Activated T-helper 1 cell treated with anti-CD3 and anti-CD28 coated beads, Interleukin-12 subunit alpha, Interleukin-12 subunit beta, Interleukin-2, Interleukin-4 antibody, amounts not matched to agents 30 ng/mL and 10 ng/mL and 1 ng/mL, durations not matched to agents 14 hours and 24 hours and 36 hours (primary cell): ENCODE results near the gene KAZN. TPM values are rescaled to one million over a fixed set of nuclear protein-coding genes. Genes with fewer than 3 reads are reported as not detected.

Source experiments
- DNase-seq: peaks from one replicate; pipeline ENCODE4 v3.0.0; 2021; ENCODE audit warnings: low spot score
- H3K27ac Mint-ChIP-seq: one replicate; pipeline ENCODE4 v1.8.0; 2021; ENCODE audit warnings: mild to moderate bottlenecking, mixed read lengths
- H3K27me3 Mint-ChIP-seq: one replicate; pipeline ENCODE4 v1.8.0; 2022; ENCODE audit warnings: mild to moderate bottlenecking, moderate library complexity, mixed read lengths; ENCODE audit not compliant: insufficient read depth
- H3K36me3 Mint-ChIP-seq: one replicate; pipeline ENCODE4 v1.8.0; 2021; ENCODE audit warnings: low read depth, mixed read lengths
- H3K4me1 Mint-ChIP-seq: one replicate; pipeline ENCODE4 v1.8.0; 2021; ENCODE audit warnings: low read depth, mixed read lengths
- H3K4me3 Mint-ChIP-seq: one replicate; pipeline ENCODE4 v1.8.0; 2021; ENCODE audit warnings: mild to moderate bottlenecking, moderate library complexity, mixed read lengths
- H3K9me3 Mint-ChIP-seq: one replicate; pipeline ENCODE4 v1.8.0; 2021; ENCODE audit warnings: mixed read lengths
- intact Hi-C: fragments of 100-400 bp; cut with micrococcal nuclease; formaldehyde crosslinking; loops from one replicate; pipeline ENCODE4 v1.15.1; 2024
- total RNA-seq: library from RNA; stranded (reverse); gene quantifications from 2 replicates; pipeline ENCODE4 v1.2.3, GENCODE V29; 2022

The KAZN gene
- total RNA-seq, 1 donor from 2014 or later, result 0.54 TPM

DNA sequence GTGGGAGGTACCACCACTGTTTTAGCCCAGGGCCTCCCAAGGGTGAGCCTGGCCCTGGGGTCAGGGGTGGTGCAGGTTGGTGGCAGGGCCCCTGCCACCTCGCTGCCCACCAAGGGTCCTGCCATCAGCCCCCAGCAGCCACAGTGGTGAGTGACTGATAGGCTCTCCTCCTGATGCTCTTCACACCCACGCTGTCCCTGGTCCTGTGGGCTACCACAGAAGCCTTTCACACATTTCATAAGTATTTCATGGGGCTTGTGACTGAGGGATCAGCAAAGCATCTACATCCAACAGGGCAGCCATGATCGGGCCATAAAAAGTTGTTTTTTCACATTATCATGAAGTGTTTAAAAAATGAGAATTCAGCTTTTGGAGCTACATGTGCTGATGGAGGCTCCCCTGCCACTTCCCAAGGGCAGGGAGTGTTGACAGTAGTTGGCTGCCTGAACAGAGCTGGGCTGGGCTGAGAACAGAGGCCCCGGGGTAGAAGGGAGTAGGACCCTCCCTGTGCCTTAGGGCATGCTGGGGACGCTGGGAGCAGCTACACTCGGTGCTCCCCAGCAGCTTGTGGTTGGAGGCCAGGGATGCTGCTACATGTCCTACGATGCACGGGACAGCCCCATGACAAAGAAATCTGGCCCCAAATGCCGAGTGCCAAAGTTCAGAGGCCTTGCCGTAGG, 482.0 kb downstream of the KAZN start:
- H3K4me1 Mint-ChIP-seq, result no peaks in the 10 kb centered on the region
- H3K4me3 Mint-ChIP-seq, result no peak overlapping the region
- H3K27me3 Mint-ChIP-seq, result peaks cover 2% of the 10 kb centered on the region
- intact Hi-C loops, result no loop called here
- DNase-seq, result no peak
- no peak overlapping the region for H3K27ac Mint-ChIP-seq
- no peaks in the 10 kb centered on the region for H3K36me3 Mint-ChIP-seq
- H3K9me3 Mint-ChIP-seq, result no peaks in the 10 kb centered on the region

DNA sequence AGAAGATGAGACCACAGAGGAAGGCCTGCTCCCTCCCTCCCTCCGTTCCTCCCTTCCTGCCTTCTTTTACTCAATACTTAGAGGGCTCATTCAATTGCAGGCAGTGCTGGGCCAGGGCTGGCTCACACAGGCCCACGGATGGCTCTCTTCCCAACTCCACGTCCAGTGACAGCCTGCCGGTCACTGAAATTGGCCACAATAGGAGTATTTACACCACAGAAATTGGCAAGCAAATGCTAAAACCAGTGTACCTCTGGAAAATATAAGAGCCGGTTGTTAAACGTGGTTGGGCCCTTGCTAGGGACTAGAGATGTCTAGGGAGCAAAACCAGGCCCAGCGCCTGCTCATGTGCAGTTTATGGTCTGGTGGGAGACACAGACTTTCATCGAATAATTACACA, 482.6 kb downstream of the KAZN start:
- no peak for DNase-seq
- no peak overlapping the region for H3K4me3 Mint-ChIP-seq
- H3K27me3 Mint-ChIP-seq, result peaks cover 2% of the 10 kb centered on the region
- intact Hi-C loops, result no loop called here
- no peak overlapping the region for H3K27ac Mint-ChIP-seq
- H3K36me3 Mint-ChIP-seq, result no peaks in the 10 kb centered on the region
- no peaks in the 10 kb centered on the region for H3K9me3 Mint-ChIP-seq
- H3K4me1 Mint-ChIP-seq, result no peaks in the 10 kb centered on the region

DNA sequence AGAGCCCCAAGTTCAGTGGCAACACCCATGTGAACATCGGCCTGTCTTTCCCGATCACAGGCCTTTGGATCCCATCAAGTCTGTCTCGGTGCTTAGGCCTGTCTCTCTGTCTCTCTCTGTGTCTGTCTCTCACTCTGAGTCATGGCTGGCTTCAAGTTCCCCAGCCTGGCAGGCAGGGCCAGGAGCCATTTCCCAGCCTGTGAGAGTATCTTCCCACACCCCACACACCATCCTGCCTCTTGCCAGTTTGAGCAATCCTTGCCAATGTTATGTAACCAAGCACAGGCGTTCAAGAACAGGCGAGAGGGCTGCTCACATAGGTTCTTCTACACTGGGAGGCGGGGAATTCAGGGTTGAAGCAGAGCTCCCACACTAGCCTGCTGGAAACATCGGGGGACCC, 485.1 kb downstream of the KAZN start:
- Mint-ChIP-seq H3K9me3 (no peaks in the 10 kb centered on the region), H3K4me3 (no peak overlapping the region), H3K36me3 (no peaks in the 10 kb centered on the region), H3K4me1 (no peaks in the 10 kb centered on the region), H3K27ac (no peak overlapping the region), H3K27me3 (peaks cover 2% of the 10 kb centered on the region)
- intact Hi-C loops, result no loop called here
- no peak for DNase-seq

DNA sequence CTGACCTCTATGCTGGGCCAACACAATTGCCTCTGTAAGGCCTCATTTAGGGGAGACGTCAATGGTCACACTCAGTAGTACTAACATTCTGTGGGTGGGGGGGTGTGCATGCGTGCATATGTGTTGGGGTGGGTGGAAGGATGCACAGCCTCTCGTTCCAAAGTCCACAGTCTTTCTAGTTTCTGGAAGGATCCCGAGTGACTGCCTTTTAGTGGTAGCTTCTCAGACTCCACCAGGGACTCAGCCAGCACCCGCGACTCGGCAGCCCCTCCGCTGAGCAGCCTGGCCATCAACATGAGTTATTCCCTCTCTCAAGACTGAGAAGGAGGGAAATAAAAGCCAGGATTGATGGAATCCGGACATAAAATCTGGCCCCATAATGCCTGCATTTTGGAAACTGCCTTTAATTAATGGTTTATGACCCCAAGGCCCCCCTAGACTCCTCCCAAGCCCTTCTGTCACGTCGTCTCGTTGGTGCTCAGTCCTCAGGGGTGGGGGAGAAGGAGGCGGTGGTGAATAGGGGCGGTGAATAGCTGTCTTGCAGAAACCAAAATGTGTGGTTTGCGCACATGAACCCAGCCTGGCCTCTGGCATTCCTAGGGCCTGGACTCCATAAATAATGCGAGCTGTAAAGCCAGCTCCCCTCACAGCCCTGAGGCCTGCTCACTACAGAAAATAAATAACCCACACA, 489.9 kb downstream of the KAZN start:
- H3K27ac Mint-ChIP-seq, result no peak overlapping the region
- no peaks in the 10 kb centered on the region for H3K9me3 Mint-ChIP-seq
- no peaks in the 10 kb centered on the region for H3K36me3 Mint-ChIP-seq
- H3K4me1 Mint-ChIP-seq, result no peaks in the 10 kb centered on the region
- DNase-seq, result no peak
- H3K4me3 Mint-ChIP-seq, result no peak overlapping the region
- peaks cover 23% of the 10 kb centered on the region for H3K27me3 Mint-ChIP-seq
- intact Hi-C loops, result no loop called here

DNA sequence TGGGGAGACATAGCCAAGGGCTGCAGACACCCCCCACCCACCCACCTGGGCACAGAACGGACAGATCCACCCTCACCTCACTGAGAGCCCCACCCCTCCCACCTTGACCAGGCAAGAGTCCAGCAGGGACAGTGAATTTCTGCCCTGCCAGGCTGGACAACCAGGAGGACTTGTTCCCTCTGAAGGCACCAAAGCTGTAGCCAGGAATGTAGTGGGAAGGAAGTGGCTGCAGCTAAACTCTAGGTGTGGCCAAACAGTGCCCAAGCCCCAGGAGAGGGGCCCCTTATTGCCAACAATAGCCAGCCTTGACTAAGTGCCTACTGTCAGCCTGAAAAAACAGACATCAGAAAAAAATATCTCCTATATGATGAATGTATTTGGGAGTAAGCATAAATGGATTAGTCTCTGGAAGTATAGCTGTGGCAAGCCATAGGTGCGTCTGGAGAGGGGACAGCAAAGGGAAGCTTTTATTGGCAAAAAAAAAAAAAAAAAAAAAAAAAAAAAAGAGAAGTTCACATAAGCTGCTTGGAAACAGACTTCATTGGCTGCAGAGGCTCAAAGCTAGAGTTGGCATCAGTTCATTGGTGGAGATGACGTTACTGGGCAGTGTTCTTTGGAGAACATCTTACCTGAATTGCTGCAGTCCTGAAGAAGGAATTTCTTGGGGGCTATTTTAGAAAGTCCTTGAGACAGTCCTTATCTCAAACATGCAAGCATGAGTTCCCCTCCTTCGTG, 490.9 kb downstream of the KAZN start:
- intact Hi-C loops, result no loop called here
- Mint-ChIP-seq H3K36me3 (no peaks in the 10 kb centered on the region), H3K27ac (no peak overlapping the region), H3K4me3 (no peak overlapping the region), H3K4me1 (no peaks in the 10 kb centered on the region), H3K9me3 (no peaks in the 10 kb centered on the region), H3K27me3 (peaks cover 23% of the 10 kb centered on the region)
- DNase-seq, result no peak

DNA sequence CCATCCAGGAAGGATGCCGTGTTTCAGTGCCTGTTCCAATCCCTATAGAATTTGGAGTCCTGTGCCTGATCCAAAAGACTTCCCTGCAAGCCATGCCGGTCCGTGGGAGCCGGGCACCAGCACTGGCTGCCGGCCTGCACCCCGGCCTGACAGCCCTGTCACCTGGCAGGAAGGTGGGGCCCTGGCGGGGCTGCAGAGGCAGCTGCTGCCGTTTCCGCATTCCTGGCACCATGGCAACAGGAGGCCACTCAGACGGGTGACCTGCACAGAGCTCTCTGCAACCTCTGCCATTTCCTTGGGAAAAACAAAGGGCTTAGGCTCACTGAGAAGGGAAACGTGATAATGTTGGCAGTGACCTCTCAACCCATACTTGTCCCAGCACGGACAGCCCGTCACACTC, 491.9 kb downstream of the KAZN start:
- H3K36me3 Mint-ChIP-seq, result no peaks in the 10 kb centered on the region
- H3K4me1 Mint-ChIP-seq, result no peaks in the 10 kb centered on the region
- no peak overlapping the region for H3K4me3 Mint-ChIP-seq
- intact Hi-C loops, result no loop called here
- peaks cover 21% of the 10 kb centered on the region for H3K27me3 Mint-ChIP-seq
- H3K9me3 Mint-ChIP-seq, result no peaks in the 10 kb centered on the region
- DNase-seq, result no peak
- no peak overlapping the region for H3K27ac Mint-ChIP-seq

DNA sequence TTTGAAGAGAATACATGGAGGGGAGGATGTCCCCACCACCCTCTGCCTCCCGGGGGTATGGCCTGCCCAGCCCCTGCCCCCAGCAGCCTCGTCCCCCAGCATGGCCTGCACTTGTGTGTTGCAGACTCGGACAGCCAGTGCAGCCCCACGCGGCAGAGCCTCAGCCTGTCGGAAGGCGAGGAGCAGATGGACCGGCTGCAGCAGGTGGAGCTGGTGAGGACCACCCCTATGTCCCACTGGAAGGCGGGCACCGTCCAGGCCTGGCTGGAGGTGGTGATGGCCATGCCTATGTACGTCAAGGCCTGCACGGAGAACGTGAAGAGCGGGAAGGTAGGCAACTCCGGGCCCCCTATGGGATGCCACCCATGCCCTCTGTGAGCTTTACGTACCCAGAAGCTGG, 495.6 kb downstream of the KAZN start:
- no peaks in the 10 kb centered on the region for H3K9me3 Mint-ChIP-seq
- intact Hi-C loops, result no loop called here
- no peak for DNase-seq
- no peak overlapping the region for H3K27ac Mint-ChIP-seq
- peaks cover 20% of the 10 kb centered on the region for H3K27me3 Mint-ChIP-seq
- no peak overlapping the region for H3K4me3 Mint-ChIP-seq
- no peaks in the 10 kb centered on the region for H3K4me1 Mint-ChIP-seq
- no peaks in the 10 kb centered on the region for H3K36me3 Mint-ChIP-seq

DNA sequence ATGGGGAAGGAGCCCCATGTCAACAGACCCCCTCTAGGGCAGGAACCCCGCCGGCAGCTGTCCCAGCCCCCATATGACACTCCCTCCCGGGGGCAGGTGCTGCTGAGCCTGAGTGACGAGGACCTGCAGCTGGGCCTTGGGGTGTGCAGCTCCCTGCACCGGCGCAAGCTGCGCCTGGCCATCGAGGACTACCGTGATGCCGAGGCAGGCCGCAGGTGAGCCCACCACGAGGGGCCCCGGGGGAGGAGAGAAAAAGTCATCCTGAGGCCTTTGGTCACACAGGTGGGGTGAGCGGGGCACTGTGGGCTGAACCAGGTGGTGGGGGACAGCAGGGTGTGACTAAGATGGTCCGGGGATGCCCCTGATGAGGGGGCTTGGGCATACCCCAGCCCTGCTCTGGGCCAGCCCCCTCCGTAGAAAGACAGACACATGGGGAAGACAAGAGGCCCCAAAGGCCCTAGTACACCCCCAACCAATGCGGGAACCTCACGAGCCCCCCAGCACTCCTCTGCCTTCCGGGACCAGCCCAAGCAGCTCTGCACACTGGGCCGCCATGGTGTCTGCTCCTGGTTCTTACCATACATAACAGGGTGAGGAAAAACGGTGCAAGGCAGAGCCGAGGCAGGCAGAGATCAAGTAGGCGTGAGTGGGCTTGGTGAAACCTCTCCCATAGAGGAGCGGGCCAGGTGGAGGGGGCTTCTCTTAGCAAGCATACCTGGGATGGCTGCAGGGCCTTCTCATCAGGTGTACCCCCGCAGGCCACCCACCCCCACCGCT, 496.4 kb downstream of the KAZN start:
- intact Hi-C loops, result no loop called here
- Mint-ChIP-seq H3K36me3 (no peaks in the 10 kb centered on the region), H3K27me3 (peaks cover 18% of the 10 kb centered on the region), H3K9me3 (no peaks in the 10 kb centered on the region), H3K27ac (no peak overlapping the region), H3K4me3 (no peak overlapping the region), H3K4me1 (no peaks in the 10 kb centered on the region)
- DNase-seq, result no peak

DNA sequence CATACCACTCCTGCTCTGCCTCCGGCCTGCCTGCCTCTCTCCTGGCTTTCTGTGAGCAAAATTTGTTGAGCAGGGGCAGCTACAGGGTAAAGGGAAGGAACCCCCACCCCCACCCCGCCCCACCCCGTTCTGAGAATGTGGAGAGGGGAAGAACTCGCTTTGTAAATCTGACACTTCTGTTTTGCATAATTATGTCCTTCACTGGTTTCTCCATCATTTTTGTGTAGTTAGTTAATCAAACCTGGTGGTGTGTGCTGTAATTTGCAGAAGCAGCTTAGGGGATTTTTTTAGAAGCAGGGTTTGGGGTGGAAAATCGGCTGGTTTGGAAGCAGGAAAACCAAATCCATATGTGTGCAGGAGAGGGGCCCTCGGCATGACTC, 497.0 kb downstream of the KAZN start:
- Mint-ChIP-seq H3K4me3 (no peak overlapping the region), H3K36me3 (no peaks in the 10 kb centered on the region), H3K9me3 (no peaks in the 10 kb centered on the region), H3K27ac (no peak overlapping the region), H3K4me1 (peaks cover 2% of the 10 kb centered on the region), H3K27me3 (peaks cover 19% of the 10 kb centered on the region)
- intact Hi-C loops, result no loop called here
- DNase-seq, result no peak

DNA sequence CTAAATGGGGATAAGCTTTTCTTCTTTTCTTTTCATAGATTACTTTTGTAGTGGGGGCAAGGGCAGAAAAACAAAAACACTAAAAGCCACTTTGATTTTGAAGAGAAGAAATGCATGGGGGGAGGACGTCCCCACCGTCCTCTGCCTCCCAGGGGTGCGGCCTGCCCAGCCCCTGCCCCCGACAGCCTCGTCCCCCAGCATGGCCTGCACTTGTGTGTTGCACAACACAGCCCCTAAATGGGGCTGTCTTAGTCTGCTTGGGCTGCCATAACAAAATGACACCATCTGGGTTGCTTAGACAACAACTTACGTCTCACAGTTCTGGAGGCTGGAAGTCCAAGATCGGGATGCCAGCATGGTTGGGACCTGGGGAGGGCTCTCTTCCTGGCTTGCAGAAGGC, 497.8 kb downstream of the KAZN start:
- peaks cover 10% of the 10 kb centered on the region for H3K4me1 Mint-ChIP-seq
- peaks cover 16% of the 10 kb centered on the region for H3K27me3 Mint-ChIP-seq
- H3K9me3 Mint-ChIP-seq, result no peaks in the 10 kb centered on the region
- no peak overlapping the region for H3K27ac Mint-ChIP-seq
- H3K4me3 Mint-ChIP-seq, result no peak overlapping the region
- no peak for DNase-seq
- intact Hi-C loops, result no loop called here
- no peaks in the 10 kb centered on the region for H3K36me3 Mint-ChIP-seq

DNA sequence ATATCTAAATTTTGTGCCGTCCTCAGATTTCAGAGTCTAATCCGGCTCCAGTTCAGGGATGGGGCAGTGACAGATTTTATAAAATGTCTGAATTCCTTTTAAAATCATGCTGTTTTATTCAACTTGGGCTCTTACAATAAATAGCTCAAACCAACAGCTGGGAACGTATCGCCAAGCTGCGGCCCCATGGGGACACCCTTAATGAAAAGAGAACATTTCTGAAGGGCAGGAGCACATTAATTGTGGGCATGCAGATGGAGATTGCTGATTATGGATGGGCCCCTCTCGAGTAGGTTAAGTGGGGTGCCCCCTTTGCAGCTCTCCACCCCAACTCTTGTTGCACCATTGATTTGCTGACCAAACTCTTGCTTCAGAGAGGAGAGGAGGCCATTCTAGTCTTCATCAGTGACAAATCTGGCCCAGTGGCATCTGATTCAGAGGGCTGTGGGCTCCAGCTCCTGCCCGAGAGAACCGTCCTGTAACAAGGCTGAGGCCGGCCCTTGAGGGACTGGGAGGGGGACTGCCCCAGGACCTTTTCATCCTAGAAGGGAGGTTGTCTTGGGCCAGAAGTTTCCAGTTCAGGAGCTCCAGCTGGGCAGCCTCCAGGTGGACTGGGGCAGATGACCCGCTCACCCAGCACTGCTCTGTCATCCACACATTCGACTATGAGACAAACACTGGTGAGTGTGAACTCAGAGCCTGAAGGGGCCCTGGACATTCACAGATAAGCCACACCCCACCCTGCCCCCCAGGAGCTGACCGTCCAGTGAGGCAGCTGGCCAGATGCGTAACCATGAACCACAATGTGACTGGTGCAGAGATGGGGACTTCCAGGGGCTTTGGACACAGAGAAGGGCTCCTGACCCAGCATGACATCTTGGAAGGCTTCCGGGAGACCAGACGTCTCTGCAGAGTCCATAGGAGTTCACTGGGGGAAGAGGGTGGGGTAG, 500.0 kb downstream of the KAZN start:
- intact Hi-C loops, result no loop called here
- H3K4me3 Mint-ChIP-seq, result no peak overlapping the region
- peaks cover 10% of the 10 kb centered on the region for H3K4me1 Mint-ChIP-seq
- H3K9me3 Mint-ChIP-seq, result no peaks in the 10 kb centered on the region
- no peaks in the 10 kb centered on the region for H3K36me3 Mint-ChIP-seq
- peaks cover 15% of the 10 kb centered on the region for H3K27me3 Mint-ChIP-seq
- DNase-seq, result no peak
- no peak overlapping the region for H3K27ac Mint-ChIP-seq
